Panc1 (cell line): ENCODE data around the gene DRGX.

ENCODE experiments used
- CTCF ChIP-seq: fragments of 450-650 bp; IDR thresholded peaks from 2 replicates; pipeline ENCODE4 v1.5.1; 2017; ENCODE audit warnings: mild to moderate bottlenecking
- REST ChIP-seq, 2 experiments: IDR thresholded peaks; 2 replicates each; pipeline ENCODE4 v1.6.1; 2011 to 2012; ENCODE audit warnings: low read depth in 2 of 2, control low read depth in 1 of 2, low read length in 1 of 2, mild to moderate bottlenecking in 1 of 2, moderate library complexity in 1 of 2; ENCODE audit not compliant: insufficient read depth in 1 of 2

- TF ChIP-seq CTCF = no peak
- no peak for TF ChIP-seq REST (IDR thresholded peaks at IDR 0.05; ENCODE audit: insufficient read depth in 1 of 2, low read depth in 2 of 2, low read length in 1 of 2)
Measured at GRCh38 chr10:49384268-49384953, 11.5 kb downstream of the DRGX start.
